ENCODE measurements around the gene FOXP1.

- TF ChIP-seq, protein P1, sequence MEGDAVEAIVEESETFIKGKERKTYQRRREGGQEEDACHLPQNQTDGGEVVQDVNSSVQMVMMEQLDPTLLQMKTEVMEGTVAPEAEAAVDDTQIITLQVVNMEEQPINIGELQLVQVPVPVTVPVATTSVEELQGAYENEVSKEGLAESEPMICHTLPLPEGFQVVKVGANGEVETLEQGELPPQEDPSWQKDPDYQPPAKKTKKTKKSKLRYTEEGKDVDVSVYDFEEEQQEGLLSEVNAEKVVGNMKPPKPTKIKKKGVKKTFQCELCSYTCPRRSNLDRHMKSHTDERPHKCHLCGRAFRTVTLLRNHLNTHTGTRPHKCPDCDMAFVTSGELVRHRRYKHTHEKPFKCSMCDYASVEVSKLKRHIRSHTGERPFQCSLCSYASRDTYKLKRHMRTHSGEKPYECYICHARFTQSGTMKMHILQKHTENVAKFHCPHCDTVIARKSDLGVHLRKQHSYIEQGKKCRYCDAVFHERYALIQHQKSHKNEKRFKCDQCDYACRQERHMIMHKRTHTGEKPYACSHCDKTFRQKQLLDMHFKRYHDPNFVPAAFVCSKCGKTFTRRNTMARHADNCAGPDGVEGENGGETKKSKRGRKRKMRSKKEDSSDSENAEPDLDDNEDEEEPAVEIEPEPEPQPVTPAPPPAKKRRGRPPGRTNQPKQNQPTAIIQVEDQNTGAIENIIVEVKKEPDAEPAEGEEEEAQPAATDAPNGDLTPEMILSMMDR (IDR thresholded peaks at IDR 0.05; ENCODE audit: insufficient read depth, low read depth, low read length): no peak
- no peak for TF ChIP-seq EZH2 (IDR thresholded peaks at IDR 0.05; ENCODE audit: insufficient read depth, low read length)
Observed at GRCh38 chr3:71546821-71547220, 36.7 kb downstream of the FOXP1 start.

Measured in astrocyte (in vitro differentiated cells and primary cell).